ENCODE results near the gene MESP2. TPM values are rescaled to one million over a fixed set of nuclear protein-coding genes. Genes with fewer than 3 reads are reported as not detected.

The MESP2 gene
- total RNA-seq, 1 donor from 2014 or later: 0.29 TPM

- no peaks in the 10 kb centered on the region for H3K36me3 ChIP-seq (ENCODE audit: control insufficient read depth, insufficient read depth, low read length)
- no peak for DNase-seq (ENCODE audit: low read depth)
- no peak for TF ChIP-seq CTCF (IDR thresholded peaks at IDR 0.05; ENCODE audit: insufficient read depth, low read length, poor library complexity, severe bottlenecking)
These were observed 39.6 kb downstream of the MESP2 start for GRCh38 chr15:89815769-89816168.

GRCh38 chr15:89817701-89818280 is 41.7 kb downstream of the MESP2 start:
- TF ChIP-seq CTCF (IDR thresholded peaks at IDR 0.05; ENCODE audit: insufficient read depth, low read length, poor library complexity, severe bottlenecking): no peak
- H3K4me3 ChIP-seq (ENCODE audit: low read depth, low read length): no peak overlapping the region
- peaks cover 11% of the 10 kb centered on the region for H3K27me3 ChIP-seq (ENCODE audit: control insufficient read depth, insufficient read depth, low read length)
- no peaks in the 10 kb centered on the region for H3K36me3 ChIP-seq (ENCODE audit: control insufficient read depth, insufficient read depth, low read length)
- no peak for DNase-seq (ENCODE audit: low read depth)

More at GRCh38 chr15:89815769-89816168, 39.6 kb downstream of the MESP2 start:
- peaks cover 11% of the 10 kb centered on the region for H3K27me3 ChIP-seq (ENCODE audit: control insufficient read depth, insufficient read depth, low read length)
- H3K4me3 ChIP-seq (ENCODE audit: low read depth, low read length): no peak overlapping the region

GRCh38 chr15:89818287-89818686 is 42.2 kb downstream of the MESP2 start:
- TF ChIP-seq CTCF (IDR thresholded peaks at IDR 0.05; ENCODE audit: insufficient read depth, low read length, poor library complexity, severe bottlenecking): no peak
- Histone ChIP-seq H3K4me3 (ENCODE audit: low read depth, low read length) (no peak overlapping the region), H3K36me3 (ENCODE audit: control insufficient read depth, insufficient read depth, low read length) (no peaks in the 10 kb centered on the region), H3K27me3 (ENCODE audit: control insufficient read depth, insufficient read depth, low read length) (peaks cover 10% of the 10 kb centered on the region)
- no peak for DNase-seq (ENCODE audit: low read depth)

GRCh38 chr15:89820666-89821611 is 44.8 kb downstream of the MESP2 start:
- Histone ChIP-seq H3K27me3 (ENCODE audit: control insufficient read depth, insufficient read depth, low read length) (no peaks in the 10 kb centered on the region), H3K4me3 (ENCODE audit: low read depth, low read length) (no peak overlapping the region), H3K36me3 (ENCODE audit: control insufficient read depth, insufficient read depth, low read length) (no peaks in the 10 kb centered on the region)
- TF ChIP-seq CTCF (IDR thresholded peaks at IDR 0.05; ENCODE audit: insufficient read depth, low read length, poor library complexity, severe bottlenecking): no peak
- DNase-seq (ENCODE audit: low read depth): no peak

- no peak for DNase-seq (ENCODE audit: low read depth)
- no peaks in the 10 kb centered on the region for H3K36me3 ChIP-seq (ENCODE audit: control insufficient read depth, insufficient read depth, low read length)
- H3K4me3 ChIP-seq (ENCODE audit: low read depth, low read length): no peak overlapping the region
- TF ChIP-seq CTCF (IDR thresholded peaks at IDR 0.05; ENCODE audit: insufficient read depth, low read length, poor library complexity, severe bottlenecking): no peak
- H3K27me3 ChIP-seq (ENCODE audit: control insufficient read depth, insufficient read depth, low read length): no peaks in the 10 kb centered on the region
These were observed 45.9 kb downstream of the MESP2 start for GRCh38 chr15:89822026-89822425.

All from kidney epithelial cell (primary cell).